ENCODE measurements around the gene S100A7. TPM values are rescaled to one million over a fixed set of nuclear protein-coding genes. Genes with fewer than 3 reads are reported as not detected.

The S100A7 gene
- not detected for total RNA-seq

GRCh38 chr1:153460551-153460950 lies at the start of gene S100A7:
Gene S100A7 (minus strand): TSS chr1:153460651. CDS start chr1:153459013, 1,638 bp downstream.
- no peak for DNase-seq (ENCODE audit: low spot score)
- no peak for ATAC-seq

DNA sequence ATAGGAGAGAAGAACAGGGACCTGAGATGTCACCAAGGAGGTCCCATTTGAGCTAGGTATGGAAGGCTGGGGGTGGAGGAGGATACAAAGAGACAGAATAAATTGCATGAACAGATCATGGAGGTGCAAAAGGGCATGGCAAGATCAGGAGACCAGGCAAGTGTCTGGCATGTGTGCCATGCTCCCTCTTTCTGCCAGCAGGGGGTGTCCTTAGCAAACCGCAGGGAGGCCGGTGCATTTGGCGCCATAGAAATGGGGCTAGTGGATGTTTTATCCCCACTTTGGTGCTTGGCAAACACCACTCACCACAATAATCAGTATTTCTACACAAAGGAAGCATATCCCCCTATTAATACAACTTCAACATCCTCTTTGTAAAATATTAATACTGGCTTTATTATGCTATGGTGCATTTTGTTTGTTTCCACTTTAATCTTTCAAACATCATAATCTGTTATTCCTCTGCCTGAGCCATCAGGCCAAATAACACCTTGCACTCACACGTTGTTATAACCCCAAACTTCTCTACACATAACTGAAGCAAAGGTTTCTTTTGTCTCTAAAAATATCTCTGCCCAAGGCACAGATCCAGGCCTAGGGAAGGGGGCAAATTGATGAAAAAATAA lies 49.4 kb upstream of the S100A7 start:
- DNase-seq (ENCODE audit: low spot score) = no peak
- ATAC-seq = no peak

DNA sequence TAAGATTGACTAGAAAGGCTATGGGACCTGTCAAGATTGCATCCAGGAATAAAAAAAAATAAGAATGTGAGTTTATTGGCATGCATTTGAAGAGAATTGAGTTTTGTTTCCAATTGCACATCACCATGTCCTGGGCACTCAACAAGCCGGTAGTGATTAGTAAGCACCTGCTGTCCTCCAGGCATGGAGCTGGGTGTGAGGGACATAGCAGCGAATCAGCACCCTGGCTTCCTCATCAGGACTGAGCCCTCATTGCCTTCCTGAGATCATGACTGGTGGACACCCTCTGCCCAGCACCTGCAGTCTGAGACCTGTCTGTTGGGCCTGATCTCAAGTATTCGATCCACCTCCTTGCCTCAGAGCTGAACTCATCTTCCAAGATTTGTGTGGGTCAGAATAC lies 48.6 kb upstream of the S100A7 start:
- ATAC-seq = no peak

GRCh38 chr1:153507926-153508583 lies 47.6 kb upstream of the S100A7 start:
- no peak for ATAC-seq
- no peak for DNase-seq (ENCODE audit: low spot score)

More for the DNA sequence above, 48.6 kb upstream of the S100A7 start:
- DNase-seq (ENCODE audit: low spot score) = no peak

DNA sequence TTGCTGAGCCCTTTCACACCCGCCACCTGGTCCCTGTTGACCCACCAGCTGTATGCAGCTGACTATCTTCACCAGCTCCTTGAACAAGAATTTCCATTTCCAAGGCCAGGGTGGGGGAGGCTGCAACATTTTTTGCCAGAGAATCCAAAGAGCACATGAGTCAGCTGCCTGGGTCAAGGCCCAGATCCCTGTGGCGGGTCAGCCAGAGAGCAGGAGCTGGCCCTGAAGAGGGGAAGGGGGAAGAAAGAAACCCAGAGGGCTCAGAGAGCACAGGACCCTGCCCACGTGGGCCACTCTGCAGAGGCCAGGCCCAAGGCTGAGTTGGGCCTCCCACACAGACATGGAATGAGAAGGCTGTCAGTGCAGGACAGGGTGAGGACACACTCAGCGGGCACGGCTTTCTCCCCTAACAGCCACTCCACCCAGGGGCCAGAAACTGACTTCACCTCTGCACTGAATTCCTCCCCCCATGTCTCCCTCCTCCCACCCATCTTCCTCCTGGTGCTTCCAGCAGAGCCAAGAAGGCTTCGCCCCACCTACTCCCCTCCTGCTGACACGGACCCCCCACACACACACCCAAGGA lies 46.5 kb upstream of the S100A7 start:
- ATAC-seq (peak; percentile 89), DNase-seq (ENCODE audit: low spot score) (peak; percentile 78)

DNA sequence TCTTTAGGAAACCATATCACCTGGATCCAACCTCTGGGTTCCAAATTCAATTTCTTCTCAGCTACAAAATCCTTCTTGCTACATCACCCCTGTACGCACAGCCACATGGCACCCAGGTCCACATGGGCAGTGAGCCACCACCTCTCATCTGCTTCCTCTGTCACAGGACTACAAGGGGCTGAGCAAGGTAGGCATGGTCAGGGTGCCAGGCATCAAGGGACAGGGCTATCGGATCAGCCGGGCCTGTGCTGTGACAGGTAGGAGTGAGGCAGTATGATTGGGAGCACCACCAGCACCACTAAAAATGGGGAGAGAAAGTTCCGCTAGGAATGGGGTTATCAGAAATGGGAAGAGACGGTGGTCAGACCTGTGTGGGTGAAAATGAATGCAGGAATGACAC lies 45.9 kb upstream of the S100A7 start:
- no peak for DNase-seq (ENCODE audit: low spot score)
- no peak for ATAC-seq

GRCh38 chr1:153505576-153505975 lies 45.1 kb upstream of the S100A7 start:
- DNase-seq (ENCODE audit: low spot score) (no peak), ATAC-seq (no peak)

- no peak for ATAC-seq
These were observed 43.3 kb upstream of the S100A7 start for GRCh38 chr1:153503766-153504165.

DNA sequence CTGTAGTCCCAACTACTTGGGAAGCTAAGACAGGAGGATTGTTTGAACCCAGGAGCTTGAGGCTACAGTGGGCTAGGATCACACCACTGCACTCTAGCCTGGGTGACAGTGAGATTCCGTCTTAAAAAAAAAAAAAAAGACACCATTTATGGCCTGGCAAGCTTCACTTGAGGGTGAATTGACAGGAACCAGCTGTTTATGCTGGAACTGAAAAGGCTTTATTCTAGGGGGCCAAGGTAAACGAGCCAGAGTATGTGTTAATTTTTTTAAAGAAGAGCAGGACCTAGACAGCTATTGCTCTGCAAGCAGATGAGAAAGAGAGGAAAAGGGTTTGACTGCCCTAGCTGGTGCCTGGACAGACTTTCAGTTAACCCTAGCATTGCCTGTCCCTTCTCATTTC lies 38.3 kb upstream of the S100A7 start:
- DNase-seq (ENCODE audit: low spot score) (no peak), ATAC-seq (no peak)

More at GRCh38 chr1:153503766-153504165, 43.3 kb upstream of the S100A7 start:
- DNase-seq (ENCODE audit: low spot score) = no peak

DNA sequence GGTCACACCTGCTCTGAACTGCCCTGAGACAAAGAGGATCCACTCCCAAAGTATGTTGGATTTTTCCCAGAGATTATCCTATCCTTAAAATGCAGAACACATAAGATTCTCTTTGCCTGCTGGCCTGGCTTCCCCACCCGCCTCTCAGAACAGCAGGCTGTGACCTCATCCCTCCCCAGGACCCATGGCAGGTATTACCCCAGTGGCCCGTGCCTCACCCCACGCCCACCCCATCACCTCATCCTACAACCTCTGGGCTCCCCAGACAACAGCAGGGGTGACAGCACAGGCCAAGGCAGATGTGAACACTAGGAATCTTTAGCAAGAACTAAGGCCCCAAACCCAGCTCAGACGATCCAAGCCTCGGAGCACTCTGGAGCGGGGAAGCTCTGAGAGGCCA lies 35.1 kb upstream of the S100A7 start:
- no peak for DNase-seq (ENCODE audit: low spot score)
- ATAC-seq = no peak

- peak; percentile 89 for ATAC-seq
These were observed 34.6 kb upstream of the S100A7 start for GRCh38 chr1:153494976-153495535.

GRCh38 chr1:153493343-153493960 lies 33.0 kb upstream of the S100A7 start:
- ATAC-seq = no peak
- no peak for DNase-seq (ENCODE audit: low spot score)

More at GRCh38 chr1:153494976-153495535, 34.6 kb upstream of the S100A7 start:
- peak; percentile 66 for DNase-seq (ENCODE audit: low spot score)

DNA sequence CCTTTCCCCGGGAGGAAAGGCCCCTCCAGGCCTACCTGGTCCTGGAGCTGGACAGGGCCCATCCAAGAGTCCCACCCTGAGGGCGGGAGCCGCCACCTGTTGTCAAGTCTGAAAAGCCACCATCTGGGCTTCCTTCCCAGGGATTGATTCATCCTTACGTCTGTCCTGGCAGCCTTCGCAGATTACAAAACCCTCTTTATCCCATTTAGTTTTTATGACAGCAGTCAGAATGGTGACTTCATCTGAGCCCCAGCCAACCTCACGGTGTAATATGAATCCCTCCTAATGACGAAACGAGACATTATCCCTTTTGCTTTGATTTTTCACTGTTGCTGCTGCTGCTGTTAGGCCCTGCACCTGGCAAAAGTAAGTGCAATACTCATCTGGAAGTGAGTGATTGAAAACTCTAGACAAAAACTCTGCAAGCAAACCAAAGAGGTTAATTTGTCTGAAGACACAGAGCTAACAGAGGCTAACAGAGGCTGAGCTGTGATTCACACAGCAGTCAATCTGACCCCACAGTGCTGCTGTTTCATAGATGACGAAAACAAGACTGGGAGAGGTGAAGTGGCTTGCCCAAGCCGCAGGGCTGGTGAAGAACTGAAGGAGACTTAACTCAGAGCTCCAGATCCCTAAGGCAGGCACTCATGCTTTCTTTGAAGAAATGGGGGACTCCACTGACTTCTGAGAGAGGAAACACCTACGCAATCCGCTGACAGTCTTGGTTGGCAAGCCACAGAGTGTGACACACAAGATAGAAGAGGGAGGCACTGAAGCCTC lies 30.0 kb upstream of the S100A7 start:
- DNase-seq (ENCODE audit: low spot score) (no peak), ATAC-seq (peak; percentile 37)

GRCh38 chr1:153488731-153489130 lies 28.3 kb upstream of the S100A7 start:
- no peak for DNase-seq (ENCODE audit: low spot score)
- ATAC-seq = no peak

DNA sequence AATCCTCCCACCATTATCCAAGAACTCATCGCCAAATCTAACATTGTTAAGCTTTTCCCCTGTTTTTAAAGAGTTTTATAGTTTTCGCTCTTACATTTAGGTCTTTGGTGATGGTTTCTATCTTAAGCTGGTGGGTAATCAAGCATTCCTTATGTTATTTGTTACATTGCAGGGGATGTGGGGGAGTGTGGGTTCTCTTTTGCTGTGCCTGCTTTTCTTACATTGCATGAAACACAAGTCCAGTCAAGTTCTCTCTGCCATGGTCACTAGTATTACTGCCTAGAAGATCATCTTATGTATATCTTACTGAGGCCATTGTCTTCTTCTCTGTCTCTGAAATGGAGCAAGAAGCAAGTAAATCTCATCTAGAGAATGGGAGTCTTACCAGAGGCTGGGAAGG lies 27.3 kb upstream of the S100A7 start:
- DNase-seq (ENCODE audit: low spot score) = no peak
- ATAC-seq = no peak

DNA sequence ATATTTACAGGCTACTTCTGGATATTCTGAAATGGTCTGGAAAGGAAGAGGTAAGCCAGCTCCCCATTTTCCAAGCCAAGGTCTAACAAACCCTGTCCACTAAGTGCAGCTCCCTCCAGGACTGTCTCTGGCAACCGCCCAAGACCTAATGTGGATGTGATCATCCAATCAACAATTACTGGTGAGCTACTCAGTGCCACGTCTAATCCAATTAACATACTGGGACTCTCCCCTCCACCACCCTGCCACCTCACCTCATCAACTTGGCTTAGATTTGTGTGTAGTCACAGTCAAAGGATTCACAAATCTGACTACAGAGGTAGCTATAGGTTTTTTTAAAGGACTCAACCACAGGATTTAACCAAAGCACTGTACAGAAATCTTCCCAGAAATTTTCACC lies 25.4 kb upstream of the S100A7 start:
- DNase-seq (ENCODE audit: low spot score) (no peak), ATAC-seq (no peak)

DNA sequence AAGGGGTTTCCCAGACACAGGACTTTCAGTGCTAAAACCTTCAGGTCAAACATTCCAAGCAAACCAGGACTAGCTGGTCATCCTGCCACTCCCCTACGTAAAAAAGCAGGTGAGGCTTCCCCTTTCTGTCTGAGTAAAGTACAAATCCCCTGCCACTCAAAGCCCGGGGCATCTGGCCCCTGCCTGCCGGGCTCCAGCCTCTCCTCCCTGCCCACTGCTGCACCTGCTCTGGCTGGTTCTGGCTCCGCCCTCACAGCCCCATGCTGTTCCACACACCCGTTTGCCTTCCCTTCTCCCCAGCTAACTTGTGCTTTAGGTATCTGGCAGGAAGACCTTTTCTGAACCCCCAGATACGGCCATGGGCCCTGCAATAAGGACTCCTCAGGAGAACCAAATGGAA lies 23.3 kb upstream of the S100A7 start:
- DNase-seq (ENCODE audit: low spot score) = no peak

GRCh38 chr1:153481124-153481523 lies 20.7 kb upstream of the S100A7 start:
- DNase-seq (ENCODE audit: low spot score) = no peak
- ATAC-seq = no peak

More for the DNA sequence above, 23.3 kb upstream of the S100A7 start:
- no peak for ATAC-seq

DNA sequence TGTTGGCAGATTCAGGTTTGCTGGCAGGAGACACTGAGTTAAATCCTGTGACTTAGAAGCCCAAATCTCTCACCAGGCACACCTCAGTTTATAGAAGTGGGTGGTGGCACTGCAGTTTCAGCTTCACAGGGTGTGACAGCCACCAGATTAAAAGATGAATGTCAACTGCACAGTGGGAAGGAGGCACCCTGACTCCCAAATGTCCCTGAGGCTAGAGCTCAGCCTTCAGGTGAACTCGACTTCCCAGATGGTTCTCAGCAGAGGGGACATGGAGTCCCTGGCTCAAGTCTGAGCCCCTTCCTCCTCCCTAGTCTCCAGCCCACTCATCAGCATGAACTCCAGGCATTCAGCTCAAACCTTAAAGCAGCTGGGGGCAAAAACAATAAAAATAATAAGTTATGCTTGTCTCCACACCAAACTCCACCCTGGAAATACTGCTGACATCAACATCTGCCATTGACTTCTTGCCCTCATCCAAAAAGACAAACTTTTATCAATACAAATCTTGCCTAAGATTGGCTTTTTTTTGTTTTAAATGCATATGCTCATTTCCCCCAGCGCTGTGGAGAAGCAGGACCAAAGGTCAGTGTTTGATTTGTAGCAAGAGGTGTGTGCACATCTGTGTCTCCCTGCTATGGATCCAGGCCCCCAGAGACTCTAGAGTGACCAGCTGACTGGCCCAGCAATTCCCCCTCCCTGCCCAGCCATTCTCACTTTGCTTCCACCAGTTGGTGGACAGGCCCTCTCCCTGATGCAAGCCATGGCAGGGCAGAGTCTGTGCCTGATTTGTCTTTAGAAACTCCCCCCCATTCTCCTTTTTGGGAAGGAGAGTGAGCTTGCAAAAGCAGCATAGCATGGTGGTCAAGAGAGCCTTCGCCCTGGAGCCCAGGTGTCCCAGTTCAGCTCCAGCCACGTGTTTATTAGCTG lies 18.5 kb upstream of the S100A7 start:
- no peak for DNase-seq (ENCODE audit: low spot score)
- ATAC-seq = no peak
